ENCODE measurements around the gene PANX2.

DNA sequence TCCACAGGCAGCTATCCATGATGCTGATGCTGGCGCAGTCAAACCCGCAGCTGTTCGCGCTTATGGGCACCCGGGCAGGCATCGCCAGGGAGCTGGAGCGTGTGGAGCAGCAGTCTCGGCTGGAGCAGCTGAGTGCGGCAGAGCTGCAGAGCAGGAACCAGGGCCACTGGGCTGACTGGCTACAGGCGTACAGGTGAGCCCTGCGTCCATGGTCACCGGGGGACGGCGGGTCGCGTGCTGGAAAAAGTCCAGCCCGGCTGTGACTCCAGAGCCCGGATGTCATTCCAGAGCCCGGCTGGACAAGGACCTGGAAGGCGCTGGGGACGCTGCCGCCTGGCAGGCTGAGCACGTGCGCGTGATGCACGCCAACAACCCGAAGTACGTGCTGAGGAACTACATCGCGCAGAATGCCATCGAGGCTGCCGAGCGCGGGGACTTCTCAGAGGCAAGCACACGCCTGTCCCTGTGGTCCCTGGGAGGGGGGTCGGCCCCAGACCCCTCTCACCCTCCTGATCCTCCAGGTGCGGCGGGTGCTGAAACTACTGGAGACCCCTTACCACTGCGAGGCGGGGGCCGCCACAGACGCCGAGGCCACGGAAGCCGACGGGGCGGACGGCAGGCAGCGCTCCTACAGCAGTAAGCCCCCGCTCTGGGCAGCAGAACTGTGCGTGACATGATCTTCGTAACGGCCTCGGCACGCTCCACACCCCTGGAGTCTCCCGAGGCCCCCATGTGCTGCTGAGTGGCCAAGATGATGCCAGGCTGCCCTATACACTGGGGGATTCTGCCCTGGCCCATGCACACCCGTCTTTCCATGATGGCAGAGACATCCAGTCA is 46.4 kb downstream of the PANX2 start:
- TF ChIP-seq NFIC (IDR thresholded peaks at IDR 0.05) (no peak), PCBP1 (IDR thresholded peaks at IDR 0.05; ENCODE audit: low read depth, low read length, poor library complexity, severe bottlenecking) (no peak), XRCC5 (IDR thresholded peaks at IDR 0.05; ENCODE audit: low read depth, low read length) (no peak), GABPA (tag; conservative IDR thresholded peaks at IDR 0.05; ENCODE audit: low read depth) (no peak), ZFX (CRISPR knock-in tag; IDR thresholded peaks at IDR 0.05) (no peak), MAZ (CRISPR knock-in tag; conservative IDR thresholded peaks at IDR 0.05 in 1 of 2, IDR thresholded peaks at IDR 0.05 in 1 of 2) (no peak), MTF1 (CRISPR knock-in tag; IDR thresholded peaks at IDR 0.05; ENCODE audit: borderline replicate concordance) (no peak)
- TF ChIP-seq, protein P1, sequence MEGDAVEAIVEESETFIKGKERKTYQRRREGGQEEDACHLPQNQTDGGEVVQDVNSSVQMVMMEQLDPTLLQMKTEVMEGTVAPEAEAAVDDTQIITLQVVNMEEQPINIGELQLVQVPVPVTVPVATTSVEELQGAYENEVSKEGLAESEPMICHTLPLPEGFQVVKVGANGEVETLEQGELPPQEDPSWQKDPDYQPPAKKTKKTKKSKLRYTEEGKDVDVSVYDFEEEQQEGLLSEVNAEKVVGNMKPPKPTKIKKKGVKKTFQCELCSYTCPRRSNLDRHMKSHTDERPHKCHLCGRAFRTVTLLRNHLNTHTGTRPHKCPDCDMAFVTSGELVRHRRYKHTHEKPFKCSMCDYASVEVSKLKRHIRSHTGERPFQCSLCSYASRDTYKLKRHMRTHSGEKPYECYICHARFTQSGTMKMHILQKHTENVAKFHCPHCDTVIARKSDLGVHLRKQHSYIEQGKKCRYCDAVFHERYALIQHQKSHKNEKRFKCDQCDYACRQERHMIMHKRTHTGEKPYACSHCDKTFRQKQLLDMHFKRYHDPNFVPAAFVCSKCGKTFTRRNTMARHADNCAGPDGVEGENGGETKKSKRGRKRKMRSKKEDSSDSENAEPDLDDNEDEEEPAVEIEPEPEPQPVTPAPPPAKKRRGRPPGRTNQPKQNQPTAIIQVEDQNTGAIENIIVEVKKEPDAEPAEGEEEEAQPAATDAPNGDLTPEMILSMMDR (IDR thresholded peaks at IDR 0.05 in 2 of 3, conservative IDR thresholded peaks at IDR 0.05 in 1 of 3; ENCODE audit: insufficient read depth in 2 of 3, low read depth in 1 of 3, low read length in 3 of 3): no peak
